Measurements from ENCODE around the gene ZNF202.
A peak's percentile ranks its signal among the peaks of the same experiment; 100 is the strongest.
"Not testable (repeated sequence)": the region's sequence is repeated elsewhere in the genome, so short reads cannot be mapped to it uniquely, and the experiment has no call there.

The ZNF202 gene

DNA sequence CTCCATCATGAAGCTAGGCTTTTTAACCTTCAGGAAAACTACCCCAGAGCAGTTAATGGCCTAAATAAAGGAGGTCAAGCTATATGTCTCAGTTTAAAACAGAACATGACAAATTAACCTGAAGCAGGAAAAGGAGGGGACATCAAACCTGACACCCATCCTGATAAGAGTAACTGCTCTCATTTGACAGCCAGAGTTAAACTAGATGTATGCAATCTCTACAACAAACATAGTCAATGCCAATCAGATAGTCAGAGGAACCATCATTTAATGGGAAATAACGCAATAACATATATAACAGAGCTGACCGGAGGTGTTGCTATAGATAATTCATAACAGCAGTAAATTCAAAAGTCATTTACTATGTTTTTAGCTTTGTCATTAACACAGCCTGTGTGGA, 3.1 kb downstream of the ZNF202 start:
- no peak for DNase-seq

DNA sequence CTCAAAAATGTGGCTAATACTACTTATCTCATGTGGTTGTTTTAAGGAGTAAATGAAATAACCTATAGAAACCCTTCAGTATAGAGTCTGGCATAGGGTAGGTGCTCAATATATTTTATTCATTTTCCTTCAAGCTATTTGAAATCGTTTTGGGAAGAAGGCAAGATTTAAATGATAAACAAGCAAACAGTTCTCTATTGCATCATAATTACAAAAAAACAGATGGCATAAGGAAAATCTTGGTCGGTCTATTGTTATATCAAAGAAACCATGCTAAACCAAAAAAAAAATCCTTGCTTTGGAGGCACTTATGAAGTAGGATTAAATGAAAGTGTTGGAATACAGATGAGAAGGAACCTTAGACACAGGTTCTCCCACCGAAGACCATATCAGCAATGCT, 4.7 kb downstream of the ZNF202 start:
- no peak for DNase-seq

DNA sequence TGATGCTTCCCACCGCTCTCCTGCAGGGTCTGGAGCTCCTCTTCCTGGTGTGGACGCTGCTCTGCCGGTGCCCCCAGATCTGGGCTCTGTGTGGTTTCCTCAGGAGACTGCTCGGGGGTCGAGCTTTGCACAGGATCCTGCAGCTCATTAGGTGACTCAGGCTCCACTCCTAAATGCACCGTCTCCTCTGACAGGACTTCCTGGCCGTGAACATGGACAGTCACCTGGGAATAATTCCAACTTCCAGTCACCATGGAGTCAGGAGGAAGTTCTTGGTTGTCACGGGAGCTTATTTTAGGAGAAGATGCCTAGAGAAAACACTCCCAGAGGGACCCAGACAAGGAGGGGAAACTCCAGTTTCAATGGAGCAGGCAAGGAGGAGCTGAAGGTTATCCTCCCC, 11.9 kb downstream of the ZNF202 start:
- DNase-seq, result peak; percentile 11

DNA sequence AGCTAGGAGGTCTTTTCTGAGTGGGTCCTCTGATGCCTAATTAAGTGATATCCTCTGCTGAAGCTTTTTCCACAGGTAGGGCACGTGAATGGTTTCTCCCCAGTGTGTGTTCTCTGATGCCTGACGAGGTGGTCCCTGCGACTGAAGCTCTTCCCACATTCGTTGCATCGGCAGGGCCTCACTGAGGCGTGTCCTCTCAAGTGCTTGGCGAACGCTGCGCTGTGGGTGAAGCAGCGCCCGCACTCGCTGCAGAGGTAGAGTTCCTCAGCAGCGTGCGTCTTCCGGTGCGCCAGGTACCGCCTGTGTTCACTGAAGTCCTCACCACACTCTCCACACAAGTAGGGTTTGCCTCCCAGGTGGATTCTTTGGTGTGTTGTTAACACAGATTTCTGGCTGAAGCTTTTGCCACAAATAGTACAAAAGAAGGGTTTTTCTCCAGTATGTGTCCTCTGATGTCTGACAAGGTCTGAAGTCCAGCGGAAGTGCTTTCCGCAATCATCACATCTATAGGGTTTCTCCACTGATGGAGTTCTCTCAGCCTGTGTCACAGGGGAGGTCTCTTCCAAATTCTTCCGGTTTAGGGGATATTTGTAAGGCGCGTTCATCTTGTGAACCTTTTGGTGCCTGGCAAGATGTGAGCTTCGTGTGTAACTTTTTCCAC, 15.3 kb downstream of the ZNF202 start:
- no peak for DNase-seq

DNA sequence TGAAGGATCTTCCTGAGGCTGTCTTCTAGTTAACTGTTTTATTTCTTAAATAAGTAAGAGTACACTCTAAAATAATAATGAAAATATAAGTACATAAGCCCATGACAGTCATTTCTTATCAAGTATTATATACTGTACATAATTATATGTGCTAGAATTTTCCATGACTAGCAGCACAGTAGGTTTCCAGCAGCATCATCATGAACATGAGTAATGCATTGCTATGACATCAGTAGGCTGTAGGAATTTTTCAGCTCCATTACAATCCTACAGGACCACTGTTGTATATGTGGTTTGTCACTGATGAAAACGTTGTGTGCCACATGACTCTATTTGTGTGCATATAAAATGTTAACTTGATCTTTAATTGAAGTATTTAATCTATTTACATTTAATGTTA, 22.0 kb downstream of the ZNF202 start:
- DNase-seq, result peak; percentile 37

DNA sequence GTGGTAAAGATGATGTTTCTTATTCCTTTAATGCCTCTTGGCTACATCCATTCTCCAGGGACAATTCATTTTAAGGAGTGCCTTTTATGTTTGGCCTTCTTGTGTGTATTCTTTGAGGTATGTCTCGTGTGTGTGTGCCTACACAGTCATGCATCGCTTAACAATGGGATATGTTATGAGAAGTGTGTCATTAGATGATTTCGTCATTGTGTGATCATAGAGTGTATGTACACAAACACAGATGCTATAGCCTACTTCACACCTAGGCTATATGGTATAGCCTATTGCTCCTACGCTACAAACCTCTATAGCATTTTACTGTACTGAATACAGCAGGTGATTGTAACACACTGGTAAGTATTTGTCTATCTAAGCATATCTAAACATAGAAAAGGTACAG, 23.0 kb downstream of the ZNF202 start:
- no peak for DNase-seq

DNA sequence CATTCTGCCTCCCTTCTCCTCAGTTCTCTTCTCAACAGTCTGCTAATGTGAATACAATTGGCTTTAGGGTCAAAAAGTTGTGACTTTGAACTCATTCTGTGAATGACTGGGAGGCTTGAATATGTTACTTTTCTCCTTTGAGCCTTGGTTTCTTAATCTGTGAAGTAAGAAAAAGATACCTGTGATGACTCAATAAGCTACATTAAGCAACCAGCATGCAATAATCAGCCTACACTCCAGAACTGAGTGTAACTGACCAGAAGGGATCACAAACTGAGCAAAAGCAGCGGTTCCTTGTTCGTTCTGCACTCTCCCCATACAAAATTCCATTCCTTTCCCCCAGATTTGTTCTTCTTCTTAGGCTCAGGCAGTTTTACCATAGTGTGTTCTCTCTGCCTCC, 23.4 kb downstream of the ZNF202 start:
- no peak for DNase-seq

DNA sequence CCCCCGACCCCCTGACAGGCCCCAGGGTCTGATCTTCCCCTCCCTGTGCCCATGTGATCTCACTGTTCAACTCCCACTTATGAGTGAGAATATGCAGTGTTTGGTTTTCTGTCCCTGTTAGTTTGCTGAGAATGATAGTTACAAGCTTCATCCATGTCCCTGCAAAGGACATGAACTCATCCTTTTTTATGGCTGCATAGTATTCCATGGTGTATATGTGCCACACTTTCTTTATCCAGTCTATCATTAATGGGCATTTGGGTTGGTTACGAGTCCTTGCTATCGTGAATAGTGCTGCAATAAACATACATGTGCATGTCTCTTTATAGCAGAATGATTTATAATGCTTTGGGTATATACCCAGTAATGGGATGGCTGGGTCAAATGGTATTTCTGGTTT, 28.8 kb downstream of the ZNF202 start:
- not testable (repeated sequence) for DNase-seq

DNA sequence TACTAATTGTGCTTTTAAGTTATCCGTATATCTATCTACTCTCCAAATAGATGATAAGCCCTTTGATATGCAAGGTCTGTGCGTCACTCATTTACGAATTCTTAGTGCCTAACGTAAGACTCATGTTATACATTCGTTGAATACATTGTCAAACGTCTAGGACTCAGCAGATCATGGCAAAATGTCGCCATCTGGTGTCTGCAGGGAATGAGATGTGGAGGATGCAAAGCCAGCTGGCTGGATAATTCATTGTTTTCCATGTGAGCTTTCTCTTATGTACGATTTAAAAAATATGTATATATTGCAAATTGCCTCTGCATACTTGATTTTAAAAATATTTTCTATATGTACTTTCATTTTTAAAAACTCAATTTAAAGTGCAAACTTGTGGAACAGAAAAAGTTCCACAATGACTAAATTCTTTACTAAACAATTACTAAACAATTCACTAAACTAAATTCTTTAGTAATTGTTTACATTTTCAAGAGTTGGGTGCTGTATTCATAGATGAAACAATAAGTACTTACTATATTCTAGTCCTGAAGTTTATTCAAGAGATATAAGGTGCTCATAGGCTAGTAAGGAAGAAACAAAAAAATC, 33.8 kb downstream of the ZNF202 start:
- DNase-seq, result peak; percentile 60

DNA sequence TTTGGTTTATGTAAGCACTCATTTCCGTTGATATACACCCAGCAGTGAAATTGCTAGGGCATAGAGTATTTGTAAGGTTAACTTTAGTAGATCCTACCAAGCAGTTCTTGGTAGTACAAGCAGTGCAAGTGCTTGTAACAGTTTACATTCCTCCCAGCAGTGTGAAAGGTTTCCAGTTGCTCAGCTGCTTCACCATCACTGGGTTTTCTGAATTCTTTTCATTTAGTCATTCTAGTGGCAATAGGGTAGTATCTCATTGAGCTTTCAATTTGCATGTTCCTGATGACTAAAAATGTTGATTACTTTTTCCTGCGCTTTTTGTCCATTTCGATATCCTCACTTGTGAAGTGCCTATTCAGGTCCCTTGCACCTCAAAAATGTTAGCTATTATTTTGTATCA, 34.3 kb downstream of the ZNF202 start:
- DNase-seq, result no peak

DNA sequence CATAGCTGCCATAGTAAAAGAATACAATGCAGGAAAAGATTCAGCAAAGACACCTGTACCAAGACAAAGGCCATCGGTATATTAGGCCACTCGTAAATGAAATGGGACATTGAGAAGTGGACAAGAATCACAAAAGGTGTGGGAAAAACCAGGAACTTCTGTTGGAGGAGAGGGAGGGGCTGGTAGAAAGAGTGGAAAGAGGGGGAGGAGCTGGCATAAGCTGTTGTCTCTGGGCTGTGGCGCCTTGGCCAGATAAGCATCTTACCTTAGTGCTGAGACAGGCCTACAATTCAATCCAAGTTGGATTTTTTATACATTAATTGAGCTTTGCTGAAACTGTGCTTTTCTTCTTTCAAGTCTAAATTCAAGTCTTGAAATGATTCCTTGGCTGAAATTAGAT, 37.1 kb downstream of the ZNF202 start:
- DNase-seq, result no peak

DNA sequence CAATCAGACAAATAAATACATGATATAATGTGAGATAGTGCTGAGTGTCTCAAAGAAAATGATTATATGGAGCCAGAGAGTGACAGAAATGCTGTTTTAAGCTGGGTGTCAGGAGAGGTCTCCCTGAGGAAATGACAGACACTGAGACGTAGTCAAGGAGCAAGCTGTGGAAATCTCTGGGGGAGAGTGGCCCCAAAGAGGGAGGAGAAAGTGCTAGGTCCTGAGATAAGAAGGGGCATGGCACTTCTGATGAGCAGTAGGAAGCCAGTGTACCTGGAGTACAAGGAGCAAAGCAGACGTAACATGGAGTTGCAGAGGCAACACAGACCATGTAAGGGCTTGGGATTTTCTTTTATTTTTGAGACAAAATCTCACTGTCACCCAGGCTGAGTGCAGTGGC, 38.8 kb downstream of the ZNF202 start:
- DNase-seq, result no peak

DNA sequence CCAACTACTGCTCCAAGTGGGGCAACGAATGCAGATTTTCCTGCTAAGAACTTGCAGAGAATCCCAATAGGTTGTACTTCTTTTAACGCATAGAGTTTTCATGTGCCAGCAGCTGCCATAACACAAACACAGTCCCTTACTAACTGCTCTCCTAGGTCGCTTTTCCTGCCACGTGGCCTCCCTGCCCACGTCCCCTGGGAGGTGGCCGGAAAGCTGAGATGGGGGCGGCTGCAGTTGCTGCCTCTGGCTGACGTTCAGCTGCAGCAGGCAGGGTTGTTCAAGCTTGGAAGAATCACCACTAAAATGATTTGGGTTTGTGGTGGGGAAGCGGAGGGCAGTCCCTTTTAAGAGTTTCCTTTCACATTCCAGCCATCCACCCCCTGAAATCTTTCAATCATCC, 39.3 kb downstream of the ZNF202 start:
- DNase-seq, result no peak

DNA sequence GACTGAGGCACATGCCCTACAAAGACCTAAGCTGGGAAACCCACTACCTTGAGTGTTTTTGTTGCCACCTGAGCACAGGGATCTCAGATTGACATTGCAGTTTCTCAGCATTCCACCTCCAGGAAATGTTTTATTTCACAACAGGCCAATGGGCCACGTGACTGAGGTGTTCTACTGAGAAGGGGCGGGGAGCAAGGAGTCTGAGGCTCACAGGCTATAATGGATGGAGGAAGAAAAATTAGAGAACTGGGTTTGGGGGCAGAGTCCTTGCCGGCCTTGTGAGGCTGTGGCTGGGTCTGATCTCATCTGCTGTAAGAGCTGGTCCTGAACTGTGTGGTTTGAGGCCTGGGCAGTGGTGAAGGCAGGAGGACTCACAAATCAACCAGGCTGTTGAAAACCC, 40.7 kb downstream of the ZNF202 start:
- no peak for DNase-seq

DNA sequence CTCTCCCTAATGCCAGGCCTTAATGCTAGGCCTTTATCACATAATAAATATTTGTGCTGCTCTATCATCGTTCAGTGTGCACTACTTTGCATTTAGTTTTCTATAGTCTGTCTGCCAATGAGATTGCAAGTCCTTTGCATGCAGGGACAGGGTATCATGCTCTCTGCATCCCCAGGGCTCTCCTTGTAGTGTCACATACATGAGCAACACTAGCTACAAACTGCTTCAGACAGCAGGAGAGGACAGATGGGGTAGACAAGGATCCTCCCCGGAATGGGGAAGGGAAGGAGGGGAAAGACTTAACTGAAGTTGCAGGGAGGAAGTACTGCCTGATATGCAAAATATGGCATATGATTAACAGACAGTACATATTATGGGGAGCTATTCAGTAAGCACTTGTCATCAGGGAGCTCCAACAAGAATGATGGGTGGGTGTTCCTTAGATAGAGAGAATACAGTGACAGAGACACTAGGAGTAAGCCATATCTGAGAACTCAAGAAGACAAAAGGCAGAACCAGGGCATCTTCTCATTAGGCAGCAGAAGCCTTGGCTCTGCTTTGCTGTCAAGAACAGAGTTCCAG, 42.8 kb downstream of the ZNF202 start:
- no peak for DNase-seq

DNA sequence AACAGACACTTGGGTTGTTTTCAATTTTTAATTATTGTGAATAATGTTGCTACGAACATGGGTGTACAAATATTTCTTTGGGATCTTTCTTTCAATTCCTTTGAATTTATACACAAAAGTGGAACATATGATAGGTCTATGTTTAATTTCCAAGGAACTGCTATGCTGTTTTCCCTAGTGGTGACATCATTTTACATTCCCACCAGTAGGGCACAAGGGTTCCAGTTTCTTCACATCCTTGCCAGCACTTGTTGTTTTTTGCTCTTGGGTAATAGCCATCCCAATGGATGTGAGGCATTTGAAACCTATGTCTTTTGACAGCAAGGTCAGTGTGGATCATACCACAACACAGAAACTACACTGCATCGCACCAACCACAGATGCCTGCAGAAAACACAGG, 45.3 kb downstream of the ZNF202 start:
- no peak for DNase-seq

DNA sequence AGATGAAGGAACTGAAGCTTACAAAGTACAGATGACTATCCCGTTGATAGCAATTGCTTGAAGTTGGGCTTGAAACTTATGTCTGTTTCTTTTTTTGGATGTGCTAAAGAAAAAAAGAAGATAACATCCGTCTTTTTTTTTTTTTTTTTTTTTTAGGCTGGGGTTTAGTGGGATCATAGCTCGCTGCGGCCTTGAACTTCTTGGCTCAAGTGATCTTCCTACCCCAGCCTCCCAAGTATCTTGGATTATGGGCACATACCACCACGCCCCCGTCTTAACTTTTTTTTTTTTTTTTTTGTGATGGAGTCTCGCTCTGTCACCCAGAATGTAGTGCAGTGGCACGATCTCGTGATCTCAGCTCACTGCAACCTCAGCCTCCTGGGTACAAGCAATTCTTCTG, 46.2 kb downstream of the ZNF202 start:
- DNase-seq, result no peak

DNA sequence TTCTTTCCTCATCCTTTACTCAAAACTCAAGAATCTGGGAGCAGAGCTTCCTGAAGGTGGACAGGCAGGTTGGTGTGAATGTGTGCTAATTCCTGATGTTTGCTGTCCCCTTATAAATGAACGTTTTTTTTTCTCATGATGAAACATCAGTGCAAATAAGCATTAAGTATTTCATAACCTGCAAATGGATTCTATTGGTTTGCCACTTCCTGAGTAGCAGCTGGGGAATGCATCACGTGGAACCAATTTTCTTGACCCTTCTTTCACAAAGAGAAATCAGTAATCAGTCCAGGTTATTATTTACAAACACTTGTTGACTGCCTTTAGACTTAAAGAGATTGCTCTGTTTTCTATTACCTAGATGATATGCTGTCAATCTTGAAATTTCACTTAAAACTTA, 46.9 kb downstream of the ZNF202 start:
- no peak for DNase-seq

DNA sequence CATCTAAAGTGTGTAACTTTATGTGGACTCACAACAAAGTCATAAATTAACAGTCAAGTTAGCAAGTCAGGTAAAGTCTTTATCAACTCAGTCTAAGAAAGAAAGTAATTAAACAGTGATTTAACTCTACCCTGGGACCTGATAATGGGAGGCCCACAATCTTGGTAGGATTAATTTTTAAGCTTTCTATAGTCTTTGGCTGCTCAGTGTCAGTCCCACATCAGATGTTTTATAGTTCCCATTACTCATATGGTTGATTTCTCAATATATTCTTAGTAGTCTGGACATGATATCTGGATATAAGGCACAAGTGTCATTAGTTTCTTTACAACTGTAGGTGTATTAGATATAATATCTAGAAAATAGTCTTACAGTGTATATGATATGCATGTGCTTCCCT, 48.5 kb downstream of the ZNF202 start:
- no peak for DNase-seq

DNA sequence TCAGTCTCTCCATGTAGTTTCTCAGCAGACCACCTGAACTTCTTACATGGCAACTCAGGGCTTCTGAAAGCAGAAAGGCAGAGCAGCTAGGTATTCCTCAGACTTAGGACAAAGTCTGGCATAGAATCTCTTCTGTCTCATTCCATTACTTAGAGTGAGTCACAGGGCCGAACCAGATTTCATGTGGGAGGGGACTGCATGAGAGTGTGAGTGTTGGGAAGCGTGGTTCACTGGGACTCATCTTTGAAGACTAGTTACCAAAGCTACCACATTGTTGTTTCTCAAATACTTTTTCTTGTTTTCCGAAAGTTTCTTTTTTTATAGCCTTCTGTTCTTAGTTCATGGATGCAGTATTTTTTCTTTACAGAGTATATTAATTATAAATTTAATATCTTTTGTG, 51.0 kb downstream of the ZNF202 start:
- DNase-seq, result peak; percentile 31

DNA sequence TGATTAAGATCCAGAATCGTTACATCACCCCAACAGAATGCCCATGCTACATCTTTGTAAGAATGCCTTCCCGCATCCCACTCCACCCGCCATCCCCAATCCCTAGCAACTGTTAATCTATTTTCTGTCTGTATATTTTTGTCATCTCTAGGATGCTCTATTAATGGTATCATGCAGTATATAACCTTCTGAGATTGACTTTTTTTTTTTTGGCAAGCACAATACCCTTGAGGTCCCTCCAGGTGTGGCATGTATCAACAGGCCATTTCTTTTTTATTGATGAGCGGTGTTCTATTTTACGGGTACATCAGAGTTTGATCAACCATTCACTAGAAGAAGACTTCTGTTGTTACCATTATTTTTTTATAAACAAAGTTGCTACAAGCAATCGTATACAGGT, 56.9 kb downstream of the ZNF202 start:
- no peak for DNase-seq

DNA sequence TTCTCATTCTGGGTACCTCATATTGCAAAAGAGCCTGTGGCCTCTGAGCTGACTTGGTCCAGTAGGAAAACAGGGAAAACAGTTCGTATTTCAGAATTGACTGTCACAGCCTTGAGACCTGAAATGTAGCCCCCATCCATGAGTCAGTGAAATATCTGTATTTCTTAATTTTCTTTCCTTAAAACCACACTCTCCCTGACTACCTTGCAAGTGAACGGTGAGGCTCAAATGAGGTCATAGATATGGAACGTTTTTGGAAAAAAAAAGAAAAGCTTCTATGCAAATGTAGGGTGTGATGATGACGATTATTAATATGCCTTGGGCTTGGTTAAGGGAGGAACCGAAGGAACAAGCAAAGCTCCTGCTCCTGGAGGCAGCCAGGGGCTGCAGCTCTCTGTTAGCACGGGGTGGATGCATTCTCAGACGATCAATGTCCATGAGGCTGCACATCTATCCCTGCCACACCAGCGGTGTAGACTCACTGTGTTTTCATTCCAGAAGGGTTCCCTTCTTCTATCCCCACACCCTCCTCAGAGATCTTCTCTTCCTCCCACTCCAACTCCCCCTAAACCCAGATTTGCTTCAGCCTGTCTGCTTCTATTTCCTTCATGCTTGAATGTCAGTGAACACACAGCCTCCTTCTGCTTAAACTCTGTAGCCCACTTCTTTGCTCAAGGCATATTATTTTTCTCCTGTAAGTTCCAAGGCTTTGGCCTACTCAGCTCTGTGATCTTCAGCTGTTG, 57.9 kb downstream of the ZNF202 start:
- no peak for DNase-seq

DNA sequence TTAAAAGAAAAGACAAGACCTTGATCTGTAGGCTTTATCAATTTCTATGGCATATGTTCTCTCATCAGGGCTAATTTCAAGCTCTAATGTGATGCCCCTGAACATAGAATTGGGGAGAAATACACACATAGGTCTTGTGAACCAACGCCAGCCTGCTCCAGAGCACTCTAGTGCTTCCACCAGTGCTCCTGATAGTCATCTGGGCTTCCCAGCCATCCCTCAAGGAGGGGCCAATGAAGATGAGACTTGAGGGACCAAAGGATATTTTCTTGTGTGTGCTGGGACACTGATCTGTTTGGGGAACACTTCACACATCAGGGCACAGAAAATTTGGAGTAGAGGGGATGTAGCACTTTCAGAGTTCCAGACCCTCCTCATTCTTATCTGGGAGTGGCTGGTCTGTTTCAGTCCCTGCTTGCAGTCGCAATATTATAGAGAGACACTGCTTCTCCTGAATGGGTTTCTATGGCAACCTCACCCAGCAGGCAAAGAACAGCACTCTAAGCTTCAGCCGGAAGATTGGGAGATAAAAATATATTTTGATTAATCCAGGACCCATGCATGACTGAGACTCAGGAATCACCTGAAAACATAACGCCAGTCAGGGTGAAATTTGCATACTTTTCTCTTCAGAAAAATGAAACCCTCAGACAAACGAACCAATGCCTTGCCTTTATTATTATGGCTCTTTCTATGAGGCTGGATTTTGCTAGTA, 58.6 kb downstream of the ZNF202 start:
- DNase-seq, result no peak

DNA sequence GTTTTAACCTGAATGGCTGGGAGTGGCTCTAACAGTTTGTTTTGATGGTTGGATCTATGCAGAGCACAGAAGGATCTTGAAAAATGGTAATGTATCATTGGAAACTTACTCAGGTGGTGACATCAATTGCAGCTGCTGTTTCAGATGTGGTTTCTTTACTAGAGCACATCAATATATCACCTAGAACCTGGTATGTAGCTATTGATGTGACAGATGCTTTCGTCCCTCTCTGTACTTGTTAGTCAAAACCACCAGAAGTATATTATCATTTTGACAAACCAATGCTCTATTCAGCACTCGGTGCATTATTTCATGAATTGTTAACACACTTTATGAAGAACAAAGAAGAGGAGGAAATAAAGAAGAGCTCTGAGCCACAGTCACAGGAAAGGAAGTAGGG, 60.4 kb downstream of the ZNF202 start:
- DNase-seq, result no peak

Measured in EL (cell line).